Fibroblast of skin of right quadriceps (primary cell): ENCODE measurements around the gene NEK11.
"Not testable (repeated sequence)": the region's sequence is repeated elsewhere in the genome, so short reads cannot be mapped to it uniquely, and the experiment has no call there.

Experiments
- DNase-seq: peaks from one replicate; pipeline ENCODE4 v3.0.0-alpha.2; 2013

The NEK11 gene

DNA sequence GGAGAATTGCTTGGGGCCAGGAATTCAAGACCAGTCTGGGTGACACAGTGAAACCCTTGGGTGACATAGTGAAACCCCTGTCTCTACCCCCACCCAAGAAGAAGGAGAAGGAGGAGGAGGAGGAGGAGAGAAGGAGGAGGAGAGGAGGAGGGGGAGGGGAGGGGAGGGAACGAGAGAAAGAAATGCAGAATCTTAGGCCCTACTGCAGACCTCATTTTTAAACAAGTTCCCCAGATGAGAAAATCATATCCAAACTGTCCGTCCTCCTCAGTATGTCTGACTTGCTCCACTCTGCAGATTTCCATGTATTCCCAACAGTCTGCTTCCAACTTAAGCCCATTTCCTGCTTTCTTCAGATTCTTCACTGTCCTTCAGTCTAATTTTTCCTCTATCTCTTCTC, 291.0 kb downstream of the NEK11 start:
- DNase-seq, result no peak

DNA sequence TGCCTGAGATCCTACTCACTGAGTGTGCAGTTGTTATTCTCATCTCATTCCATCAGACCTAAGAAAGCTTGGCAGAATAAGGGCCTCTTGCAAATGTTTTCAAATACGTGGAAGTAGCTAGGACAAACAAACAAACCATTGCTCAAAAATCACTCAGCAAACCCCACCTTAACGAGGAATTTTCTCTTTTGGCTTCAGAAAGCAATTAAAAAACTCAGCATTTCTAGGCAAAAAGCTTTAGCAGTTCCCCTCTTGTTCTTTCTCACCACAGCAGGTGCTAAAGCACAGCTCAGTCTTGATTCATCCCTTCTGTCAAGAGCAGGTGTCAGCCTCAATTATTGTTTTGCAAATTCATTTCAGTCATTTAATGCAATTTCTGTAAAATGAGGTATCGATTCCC, 296.3 kb downstream of the NEK11 start:
- no peak for DNase-seq

DNA sequence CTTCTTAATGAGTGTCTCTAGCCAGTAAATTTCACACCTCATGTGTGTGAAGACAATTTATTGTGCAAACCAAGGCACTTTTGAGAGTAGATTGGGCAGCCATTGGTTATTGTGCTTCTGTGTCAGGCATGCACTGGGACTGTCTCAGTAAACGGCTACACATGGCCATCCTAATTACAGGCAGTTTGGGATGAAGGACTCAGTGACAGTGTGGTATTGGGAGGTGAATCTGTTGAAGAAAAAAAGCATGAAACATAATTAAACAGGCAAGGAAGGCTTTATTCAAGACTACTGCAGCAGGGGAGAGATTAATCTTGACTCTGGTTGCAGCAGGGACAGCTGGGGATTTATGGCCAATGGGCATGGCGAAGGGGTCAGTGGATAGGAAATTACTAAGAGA, 297.1 kb downstream of the NEK11 start:
- DNase-seq, result no peak

DNA sequence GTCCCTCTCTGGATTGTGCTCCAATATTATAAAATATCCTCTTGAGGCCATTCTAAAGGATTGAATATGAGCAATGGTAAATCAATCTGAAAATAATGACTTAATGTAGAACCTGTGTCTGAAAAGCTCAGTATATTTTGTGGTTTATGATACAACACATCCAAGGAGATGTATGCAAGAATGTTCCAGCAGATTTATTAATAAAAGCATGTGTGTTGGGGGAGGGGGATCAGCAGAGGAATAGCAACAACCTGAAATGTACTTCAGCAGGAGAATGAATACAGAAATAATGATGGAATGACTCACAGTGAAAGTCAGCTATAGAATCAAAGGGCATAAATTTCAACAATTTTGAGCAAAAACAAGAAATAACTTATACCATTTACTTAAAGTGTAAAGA, 298.2 kb downstream of the NEK11 start:
- DNase-seq, result peak; percentile 47

DNA sequence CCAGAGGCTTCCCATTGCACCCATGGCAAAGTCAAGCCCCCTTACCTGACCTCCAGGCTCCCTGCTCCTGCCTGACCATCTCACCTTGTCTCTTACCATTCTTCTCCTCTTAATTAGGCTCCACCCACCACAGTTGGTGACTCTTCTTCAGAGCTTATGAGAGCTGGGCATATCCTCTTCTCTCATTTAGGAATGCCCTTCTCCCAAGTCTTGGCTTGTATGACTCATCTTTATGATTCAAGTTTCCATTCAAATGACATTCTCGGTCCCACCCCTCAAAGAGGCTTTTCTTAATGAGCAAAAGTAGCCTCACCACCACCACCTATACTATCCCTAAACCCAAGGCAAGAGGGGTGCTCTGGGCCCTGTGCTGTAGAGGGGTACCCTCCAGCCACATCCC, 299.6 kb downstream of the NEK11 start:
- peak; percentile 40 for DNase-seq

DNA sequence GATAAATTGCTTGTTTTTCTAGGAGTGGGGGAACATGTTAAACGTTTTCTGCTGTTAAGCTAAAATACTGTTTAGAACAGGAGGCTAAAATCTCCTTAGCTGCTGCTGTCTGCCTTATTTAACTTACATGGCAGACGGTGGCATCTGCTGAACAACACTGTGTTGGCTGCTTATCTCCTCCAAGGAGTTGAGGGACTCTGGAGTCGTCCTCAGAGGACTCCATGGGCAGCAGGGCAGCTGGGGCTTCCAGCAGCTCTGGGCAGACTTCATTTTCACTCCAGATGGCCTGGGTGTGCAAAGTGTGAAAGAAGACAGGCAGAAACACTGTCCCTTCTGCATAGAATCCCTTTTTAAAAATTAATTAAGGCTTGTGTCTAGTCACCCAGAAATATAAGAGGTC, 302.0 kb downstream of the NEK11 start:
- no peak for DNase-seq

DNA sequence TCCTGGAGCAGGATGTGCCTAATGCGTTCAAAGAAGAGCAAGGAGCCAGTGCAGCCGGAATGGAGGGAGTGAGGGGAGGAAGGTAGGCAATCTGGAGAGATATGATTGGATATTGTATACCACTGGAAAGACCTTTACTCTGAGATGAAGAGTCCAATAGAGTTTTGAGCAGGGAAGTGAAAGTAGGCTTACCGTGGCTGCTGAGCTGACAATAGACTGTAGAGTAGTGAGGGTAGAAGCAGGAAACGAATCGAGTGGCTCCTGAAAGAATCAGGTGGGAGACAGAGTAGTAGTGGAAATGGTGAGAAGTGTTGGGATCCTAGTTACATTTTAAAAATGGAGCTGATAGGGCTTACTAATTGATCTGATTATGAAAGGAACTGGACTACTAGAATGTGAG, 303.1 kb downstream of the NEK11 start:
- DNase-seq, result no peak

DNA sequence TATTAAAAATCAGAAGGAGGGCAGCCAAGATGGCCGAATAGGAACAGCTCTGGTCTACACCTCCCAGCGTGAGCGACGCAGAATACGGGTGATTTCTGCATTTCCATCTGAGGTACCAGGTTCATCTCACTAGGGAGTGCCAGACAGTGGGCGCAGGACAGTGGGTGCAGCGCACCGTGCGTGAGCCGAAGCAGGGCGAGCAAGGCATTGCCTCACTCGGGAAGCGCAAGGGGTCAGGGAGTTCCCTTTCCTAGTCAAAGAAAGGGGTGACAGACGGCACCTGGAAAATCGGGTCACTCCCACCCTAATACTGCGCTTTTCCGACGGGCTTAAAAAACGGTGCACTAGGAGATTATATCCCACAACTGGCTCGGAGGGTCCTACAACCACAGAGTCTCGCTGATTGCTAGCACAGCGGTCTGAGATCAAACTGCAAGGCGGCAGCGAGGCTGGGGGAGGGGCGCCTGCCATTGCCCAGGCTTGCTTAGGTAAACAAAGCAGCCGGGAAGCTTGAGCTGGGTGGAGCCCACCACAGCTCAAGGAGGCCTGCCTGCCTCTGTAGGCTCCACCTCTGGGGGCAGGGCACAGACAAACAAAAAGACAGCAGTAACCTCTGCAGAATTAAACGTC, 304.9 kb downstream of the NEK11 start:
- DNase-seq, result not testable (repeated sequence)

DNA sequence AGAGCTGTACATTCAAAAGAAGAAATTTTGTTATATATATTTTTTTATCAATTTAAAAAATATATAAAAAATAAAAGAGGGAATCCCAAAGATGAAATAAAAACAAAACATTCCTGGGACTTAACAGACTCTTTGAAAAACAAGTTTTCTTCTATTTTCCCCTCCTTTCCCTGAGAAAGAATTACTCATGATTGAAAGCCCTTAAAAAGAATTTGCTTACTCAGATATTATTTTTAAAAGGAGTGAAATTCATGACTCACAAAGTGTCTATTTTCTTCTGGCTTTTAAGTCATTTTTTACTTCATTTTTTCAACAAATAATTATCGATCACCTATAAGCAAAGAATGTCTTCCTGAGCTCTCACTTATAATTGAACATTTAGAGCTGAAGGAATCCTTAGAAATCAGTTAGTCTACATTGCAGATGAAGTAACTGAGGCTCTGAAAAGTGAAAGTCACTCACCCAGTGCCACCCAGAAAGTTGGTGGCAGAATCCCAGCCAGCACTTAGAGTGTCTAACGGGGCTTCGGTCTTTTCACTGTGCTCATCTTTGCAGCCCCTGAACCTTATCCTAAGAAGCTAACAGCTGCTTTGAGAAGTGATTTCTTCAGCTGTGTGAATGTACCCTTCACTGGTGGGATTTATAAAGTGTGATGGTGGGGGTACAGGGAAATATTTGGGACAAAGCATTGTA, 312.4 kb downstream of the NEK11 start:
- no peak for DNase-seq

DNA sequence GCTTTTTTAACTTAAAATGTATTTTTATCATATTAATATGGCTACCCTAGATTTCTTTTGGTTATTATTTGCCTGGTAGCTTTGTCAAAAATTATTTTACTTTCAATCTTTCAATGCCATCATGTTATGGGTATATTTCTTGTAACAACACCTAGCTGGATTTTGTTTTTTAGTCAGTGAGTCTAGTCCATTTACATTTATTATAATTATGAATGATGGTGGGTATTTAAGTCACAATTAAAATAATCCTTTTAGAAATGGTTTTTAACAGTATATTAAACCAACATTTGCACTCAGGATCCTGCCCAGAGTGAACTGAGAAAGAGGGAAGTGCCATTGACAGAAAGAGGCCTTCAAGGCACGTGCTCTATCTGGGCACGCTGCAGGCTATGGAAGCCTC, 315.1 kb downstream of the NEK11 start:
- DNase-seq, result no peak

DNA sequence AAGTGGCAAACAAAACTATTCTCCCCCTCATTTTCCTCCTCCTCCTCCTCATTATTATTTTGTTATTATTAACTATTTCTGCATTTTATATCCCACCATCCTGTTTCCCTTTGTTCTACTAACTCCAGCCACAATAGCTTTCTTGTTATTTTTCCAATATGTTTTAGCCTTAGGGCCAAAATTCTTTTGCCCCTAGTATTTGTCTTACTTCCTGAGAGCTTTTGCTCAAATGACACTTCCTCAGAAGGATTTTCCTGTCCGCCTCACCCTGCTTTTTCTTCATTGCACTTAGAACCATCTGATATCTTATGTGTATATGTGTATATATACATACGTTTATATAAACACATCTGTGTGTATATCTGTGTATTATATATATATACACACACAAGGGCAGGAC, 322.2 kb downstream of the NEK11 start:
- no peak for DNase-seq

DNA sequence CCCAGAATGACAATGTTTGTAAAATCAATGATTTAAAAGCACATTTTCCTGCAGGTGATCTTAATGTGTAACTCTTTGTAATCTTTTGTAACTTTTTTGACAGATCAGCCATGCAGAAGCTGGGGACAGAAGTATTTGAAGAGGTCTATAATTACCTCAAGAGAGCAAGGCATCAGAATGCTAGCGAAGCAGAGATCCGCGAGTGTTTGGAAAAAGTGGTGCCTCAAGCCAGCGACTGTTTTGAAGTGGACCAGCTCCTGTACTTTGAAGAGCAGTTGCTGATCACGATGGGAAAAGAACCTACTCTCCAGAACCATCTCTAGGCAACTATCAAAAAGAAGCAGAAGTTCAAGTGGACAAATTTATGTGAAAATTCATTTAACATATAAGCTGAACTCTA, 322.8 kb downstream of the NEK11 start:
- no peak for DNase-seq

DNA sequence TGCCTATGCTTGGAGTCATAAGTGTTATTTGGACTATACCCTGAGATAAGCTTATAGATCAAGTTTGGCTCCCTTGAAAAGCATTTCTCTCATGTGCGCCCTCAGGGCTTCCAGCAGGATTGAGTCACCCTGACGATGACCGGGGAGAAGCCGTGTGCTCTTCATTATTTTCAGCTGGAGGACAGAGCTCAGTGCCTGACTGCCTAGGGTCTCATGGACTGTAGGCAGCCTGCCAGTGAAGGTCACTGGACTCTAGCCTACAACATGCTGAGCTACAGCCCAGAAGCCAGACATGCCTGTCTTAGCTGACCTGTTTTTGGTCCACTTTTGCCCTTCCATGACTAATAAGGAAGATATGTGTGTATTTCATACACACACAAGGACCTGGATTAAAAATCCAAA, 323.3 kb downstream of the NEK11 start:
- DNase-seq, result peak; percentile 56

DNA sequence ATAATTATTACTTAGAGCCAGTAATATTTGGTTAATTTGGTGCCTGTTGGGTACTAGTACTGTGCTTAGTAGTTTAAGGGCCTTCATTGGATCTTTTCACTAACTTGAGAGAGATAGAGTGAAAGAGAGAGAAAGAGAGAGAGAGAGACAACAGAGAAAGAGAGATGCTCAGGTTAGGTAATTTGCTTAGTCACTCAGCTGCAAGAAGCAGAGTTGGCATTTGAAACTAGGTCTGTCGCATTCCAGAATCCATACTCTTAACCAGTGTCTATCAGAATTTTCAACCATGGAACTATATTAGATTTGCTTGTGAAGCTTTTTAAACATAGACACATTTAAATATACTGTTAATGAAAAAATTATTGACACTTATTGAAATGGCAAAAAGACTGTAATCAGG, 323.8 kb downstream of the NEK11 start:
- peak; percentile 20 for DNase-seq

DNA sequence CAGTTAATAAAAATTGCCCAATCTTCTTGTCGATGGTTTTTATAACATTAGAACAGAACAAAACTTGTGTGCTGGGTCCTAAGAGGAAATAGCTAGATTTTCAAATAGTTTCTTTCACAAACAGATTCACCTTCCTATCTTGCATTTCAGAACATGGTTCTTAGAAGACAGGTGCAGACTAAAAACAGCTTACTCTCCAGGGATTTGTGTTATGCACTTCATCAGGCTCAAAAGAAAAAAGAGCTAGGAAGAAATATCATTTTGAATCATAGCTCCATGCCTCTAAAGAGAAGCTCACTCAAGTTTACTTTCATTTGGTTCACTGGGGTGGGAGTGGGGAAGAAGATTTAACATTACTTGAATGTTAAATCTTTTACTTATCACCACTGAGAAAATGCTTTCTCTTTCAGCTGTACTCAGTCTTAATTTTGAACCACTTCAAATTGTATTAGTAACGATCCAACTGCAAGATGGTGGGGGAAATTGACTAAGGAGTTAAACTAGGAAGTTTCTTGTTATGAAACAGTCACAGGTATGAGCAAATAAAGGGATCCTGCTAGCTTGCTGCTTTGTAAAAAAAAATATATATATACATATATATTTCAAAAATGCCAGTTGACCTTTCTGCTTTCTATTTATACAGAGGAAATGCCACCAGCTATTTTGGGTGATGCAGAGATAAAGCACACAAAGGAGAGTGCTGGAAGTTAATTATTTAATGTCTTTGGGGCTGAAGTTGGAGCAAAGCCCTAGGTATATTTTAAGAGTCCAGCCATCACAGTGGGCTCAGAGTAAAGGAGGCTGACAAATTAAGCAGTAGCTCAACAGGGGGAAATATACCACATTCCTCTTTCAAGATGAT, 326.6 kb downstream of the NEK11 start:
- no peak for DNase-seq

DNA sequence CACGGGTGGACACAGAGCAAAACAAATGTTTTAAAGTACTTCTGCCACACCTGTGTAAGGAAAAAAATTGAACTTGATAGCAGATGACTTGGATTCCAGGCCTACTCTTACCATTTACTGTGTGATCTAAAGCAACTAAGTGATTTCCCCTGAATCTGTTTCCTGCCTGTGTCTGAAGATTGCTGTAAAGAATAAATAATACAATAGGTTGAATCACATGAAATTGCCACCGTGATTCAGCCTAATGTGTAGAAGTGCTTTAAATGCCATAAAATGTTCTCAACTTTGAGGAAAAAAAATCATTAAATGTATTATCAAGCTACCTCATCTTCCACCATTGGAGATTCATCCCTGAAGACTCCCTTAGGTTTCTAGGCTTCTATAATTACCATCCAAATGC, 327.3 kb downstream of the NEK11 start:
- DNase-seq, result no peak

DNA sequence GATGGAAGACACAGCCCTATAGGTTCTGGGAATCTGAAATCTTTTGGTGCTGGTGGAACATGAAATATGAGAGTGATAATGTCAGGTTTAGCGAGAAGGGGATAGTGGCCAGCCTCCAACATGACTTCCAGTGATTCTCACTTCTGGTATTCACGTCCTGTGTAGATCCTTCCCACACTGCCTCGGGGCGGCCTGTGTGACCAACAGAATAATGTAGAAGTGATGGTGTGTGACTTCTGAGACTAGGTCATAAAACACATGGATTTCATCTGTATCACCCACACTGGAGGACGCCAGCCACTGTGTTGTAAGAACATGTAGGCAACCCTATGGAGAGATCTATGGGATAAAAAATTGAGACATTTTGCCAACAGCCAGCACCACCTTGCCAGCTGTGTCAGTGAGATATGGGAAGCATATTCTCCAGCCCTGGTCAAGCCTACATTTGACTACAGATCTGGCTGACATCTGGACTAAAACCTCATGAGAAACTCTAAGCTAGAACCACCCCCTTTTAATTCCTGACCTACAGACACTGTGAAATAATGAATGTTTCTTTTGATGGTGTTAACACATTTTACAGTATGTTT, 329.4 kb downstream of the NEK11 start:
- DNase-seq, result peak; percentile 21

DNA sequence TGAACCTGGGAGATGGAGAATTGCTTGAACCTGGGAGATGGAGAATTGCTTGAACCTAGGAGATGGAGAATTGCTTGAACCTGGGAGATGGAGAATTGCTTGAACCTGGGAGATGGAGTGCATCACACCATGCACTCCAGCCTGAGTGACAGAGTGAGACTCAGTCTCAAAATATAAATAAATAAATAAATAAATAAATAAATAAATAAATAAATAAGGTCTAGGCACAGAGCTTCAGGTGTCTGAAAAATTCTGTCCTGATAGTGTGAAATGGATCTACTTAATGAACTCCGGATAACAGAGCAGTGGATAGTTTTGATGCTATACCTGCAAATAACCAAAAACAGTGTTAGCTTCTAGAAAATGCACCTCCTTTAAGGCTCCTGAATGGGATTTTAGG, 330.6 kb downstream of the NEK11 start:
- no peak for DNase-seq

DNA sequence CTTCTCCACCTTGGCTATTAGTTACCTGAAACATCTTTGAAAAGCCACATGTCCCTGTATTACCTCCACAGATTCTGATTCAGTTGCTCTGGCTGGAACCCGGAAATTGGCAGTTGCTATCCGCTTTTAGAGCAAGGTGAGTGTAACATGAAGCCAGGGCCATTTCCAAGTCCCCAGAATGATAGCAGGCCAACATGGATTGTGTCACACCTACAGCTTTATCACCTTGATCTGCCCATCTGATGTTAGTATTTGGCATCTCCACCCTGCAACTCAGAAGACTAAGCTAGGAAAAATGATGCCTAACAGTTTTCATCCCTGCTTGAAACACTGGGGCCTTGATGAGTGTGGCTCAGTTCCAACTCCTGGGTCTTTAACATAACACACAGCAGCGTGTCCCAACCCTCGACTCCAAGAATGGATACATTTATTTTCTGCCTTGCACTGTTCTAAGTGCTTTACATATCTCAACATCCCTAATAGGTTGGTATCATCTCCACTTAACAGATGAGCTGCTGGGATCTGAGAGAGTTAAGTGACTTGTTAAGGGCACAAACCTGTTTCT, 333.6 kb downstream of the NEK11 start:
- no peak for DNase-seq

DNA sequence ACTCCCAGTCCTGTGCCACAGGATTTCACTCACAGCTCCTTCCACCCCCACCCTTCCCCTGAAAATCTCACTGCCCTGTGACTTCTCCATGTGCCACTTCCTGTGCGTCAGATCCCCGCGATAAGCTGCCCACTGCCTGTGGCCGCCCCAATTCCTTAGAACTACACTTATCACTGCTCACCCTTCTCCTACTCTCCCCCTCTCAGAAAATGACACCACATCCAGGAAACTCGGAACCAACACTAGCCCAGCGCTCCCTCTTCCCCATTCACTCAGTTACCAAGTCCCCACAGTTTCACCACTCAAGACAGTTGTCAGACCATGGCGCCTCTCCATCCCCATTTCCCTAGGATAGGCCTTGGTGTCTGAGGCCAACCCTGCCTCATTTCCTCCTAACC, 334.4 kb downstream of the NEK11 start:
- DNase-seq, result not testable (repeated sequence)

DNA sequence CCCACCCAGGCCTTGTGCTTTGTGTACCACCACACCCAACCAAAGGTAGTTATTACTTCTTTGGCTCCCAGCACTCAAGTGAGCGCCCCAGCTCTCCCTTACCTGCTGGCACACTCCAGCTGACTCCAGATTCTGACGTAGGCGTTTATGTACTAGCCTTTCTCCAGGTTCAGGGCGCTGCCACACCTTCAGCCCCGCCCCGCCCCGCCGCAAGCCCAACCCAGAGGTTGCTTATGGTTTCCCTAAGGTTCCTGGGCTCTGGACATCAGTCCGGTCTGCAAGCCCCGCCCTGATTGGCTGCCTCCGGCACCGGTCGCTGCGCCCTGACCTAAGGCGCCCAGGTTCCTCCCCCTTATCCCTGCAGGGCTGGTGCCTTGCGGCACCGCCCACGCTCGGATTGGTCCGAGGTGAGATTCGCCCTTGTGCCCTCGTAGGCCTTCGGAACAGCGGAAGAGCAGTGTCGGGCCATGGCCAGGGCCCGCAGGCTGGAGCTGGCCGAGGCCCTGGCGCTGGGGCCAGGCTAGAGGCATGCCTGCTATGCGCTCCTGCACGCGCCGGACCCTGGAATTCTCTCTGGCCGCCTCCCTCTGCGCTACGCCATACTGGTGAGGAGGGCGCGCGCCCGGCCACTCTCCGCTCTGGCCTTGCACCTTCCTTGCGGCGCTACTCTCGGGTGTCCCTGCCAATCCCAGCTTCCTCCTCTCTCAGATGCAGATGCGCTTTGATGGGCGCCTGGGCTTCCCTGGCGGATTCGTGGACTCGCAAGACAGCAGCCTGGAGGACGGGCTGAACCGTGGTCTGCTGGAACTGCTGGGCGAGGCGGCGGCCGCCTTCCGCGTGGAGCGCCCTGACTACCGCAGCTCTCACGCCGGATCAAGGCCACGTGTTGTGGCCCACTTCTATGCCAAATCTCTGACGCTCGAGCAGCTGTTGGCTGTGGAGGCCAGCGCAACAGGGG, 335.1 kb downstream of the NEK11 start:
- DNase-seq, result no peak

DNA sequence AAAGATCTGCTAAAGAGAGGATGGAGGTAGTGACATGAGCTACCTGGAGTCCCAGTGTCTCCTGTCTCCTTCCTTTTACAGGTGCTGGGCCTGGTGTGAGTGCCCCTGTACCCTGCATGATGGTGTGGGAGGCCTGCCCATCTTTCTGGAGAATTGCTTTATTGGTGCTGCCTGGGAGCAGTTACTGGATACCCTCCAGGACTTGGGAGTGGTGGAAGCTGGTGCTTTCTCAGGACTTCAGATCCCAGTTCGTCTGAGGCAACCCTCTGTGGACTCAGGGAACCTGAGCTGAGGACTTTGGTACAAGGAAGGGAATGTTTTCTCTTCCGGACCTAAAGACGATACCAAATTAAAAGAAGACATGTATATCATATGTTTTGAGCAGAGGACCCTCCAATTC, 336.6 kb downstream of the NEK11 start:
- no peak for DNase-seq
